ENCODE results near the gene NEURL1. TPM values are rescaled to one million over a fixed set of nuclear protein-coding genes. Genes with fewer than 3 reads are reported as not detected.

The NEURL1 gene
- total RNA-seq, 1 experiment from 2014 or later, result 5.4 TPM

Other genes starting within 250 kb of the NEURL1 start
- gene RPEL1, start 247.8 kb upstream of the NEURL1 start, total RNA-seq (2014; rRNA removed; shearing (Covaris generic)), result 0.05 and 0.10 TPM in 2 replicates
- not detected in 2 replicates for gene INA, start 216.6 kb upstream of the NEURL1 start, total RNA-seq (2014; rRNA removed; shearing (Covaris generic))
- 3.2 and 4.9 TPM in 2 replicates for gene PCGF6, start 142.6 kb upstream of the NEURL1 start, total RNA-seq (2014; rRNA removed; shearing (Covaris generic))
- gene TAF5, start 125.7 kb upstream of the NEURL1 start, total RNA-seq (2014; rRNA removed; shearing (Covaris generic)), result 5.5 and 7.7 TPM in 2 replicates
- 71.5 and 82.4 TPM in 2 replicates for gene ATP5MK, start 97.2 kb upstream of the NEURL1 start, total RNA-seq (2014; rRNA removed; shearing (Covaris generic))
- 34.0 and 40.6 TPM in 2 replicates for gene PDCD11, start 97.1 kb upstream of the NEURL1 start, total RNA-seq (2014; rRNA removed; shearing (Covaris generic))
- 3.0 and 3.3 TPM in 2 replicates for gene CALHM2, start 41.3 kb upstream of the NEURL1 start, total RNA-seq (2014; rRNA removed; shearing (Covaris generic))
- gene CALHM1, start 34.8 kb upstream of the NEURL1 start, total RNA-seq (2014; rRNA removed; shearing (Covaris generic)), result not detected in 2 replicates
- gene CALHM3, start 14.5 kb upstream of the NEURL1 start, total RNA-seq (2014; rRNA removed; shearing (Covaris generic)), result not detected in 2 replicates